ENCODE data around the gene CCNI.
"Not testable (repeated sequence)": the region's sequence is repeated elsewhere in the genome, so short reads cannot be mapped to it uniquely, and the experiment has no call there.

CCNI gene

GRCh38 chr4:77037736-77038135, 38.1 kb downstream of the CCNI start:
- DNase-seq: peak; percentile 16

DNA sequence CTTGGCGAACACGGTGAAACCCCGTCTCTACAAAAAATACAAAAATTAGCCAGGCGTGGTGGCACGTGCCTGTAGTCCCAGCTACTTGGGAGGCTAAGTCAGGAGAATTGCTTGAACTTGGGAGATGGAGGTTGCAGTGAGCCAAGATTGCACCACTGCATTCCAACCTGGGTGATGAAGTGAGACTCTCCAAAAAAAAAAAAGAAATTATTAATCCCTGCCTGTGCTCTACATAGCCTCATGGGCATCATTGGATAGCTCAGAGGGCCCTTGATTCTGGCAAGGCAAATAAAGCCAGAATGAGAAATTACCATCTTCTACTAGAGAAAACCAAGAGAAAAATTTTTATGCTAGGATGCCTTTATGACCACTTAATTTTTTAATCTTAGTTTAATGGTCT, 38.6 kb downstream of the CCNI start:
- not testable (repeated sequence) for DNase-seq

DNA sequence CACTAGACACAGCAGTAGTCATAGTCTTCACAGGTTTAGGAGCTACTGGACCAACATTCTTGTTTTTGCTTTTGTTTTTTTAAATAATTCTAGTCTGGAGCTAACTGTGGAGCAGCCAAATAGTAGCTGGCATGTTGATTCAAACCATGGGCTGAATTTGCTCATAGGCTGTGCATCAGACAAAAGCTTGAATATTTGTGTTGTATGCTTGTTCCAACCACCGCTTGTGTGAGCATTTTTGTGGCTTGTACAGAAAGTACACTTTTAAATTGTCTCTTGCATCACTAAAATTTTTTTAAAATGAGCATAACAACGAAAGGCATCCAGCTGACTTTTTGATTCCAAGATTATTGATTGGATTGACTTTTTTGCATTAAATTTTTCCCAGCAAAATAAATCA, 39.6 kb downstream of the CCNI start:
- DNase-seq: peak; percentile 77

DNA sequence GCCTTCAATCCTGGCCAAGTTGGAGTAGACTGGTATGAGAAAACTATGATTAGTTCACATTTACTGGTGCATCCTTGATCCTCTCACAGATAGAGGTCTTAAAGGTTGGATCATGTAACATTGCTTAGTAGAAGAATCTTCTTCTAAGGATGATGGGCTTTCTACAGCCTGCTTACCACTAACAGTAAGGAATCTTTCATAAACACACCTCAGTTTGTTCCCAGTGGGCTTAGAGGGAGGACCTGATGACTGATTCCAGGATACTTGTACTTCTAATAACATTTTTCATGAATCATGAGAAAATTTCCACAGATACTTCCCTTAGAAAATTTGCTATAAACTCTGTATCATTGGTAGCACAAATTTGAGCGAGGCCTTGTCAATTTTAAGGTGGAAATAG, 40.6 kb downstream of the CCNI start:
- no peak for DNase-seq

DNA sequence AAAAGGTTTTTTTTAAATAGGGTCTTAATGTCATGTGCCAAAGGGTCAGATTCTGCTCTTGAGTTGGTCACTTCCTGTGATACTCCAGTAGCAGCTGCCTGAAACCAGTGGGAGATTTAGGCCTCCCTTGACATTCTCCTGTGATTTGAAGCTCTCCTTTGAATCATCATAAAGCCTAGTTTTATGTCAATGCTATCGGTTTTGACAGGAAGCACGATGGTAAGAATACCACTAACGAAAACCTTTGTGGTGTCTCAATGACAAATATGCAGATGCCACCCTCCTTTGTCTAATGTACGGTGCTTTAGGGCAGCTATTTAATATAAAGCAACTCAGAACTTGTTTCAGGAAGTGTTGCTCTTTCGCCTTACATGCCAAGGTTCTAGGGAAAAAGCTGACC, 44.2 kb downstream of the CCNI start:
- no peak for DNase-seq

DNA sequence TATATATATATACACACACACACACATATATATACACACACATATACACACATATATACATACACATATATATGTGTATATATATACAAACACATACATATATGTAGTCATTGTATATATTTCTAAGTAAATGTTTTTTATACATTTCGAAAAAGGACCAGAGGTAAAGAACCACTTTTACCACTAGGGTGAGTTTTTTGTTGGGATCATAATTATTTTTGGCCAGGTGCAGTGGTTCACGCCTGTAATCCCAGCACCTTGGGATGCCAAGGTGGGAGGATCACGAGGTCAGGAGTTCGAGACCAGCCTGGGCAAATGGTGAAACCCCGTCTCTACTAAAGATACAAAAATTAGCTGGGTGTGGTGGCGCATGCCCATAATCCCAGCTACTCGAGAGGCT, 46.0 kb downstream of the CCNI start:
- DNase-seq: not testable (repeated sequence)

- no peak for DNase-seq
These were observed 47.5 kb downstream of the CCNI start for GRCh38 chr4:77028246-77028645.

GRCh38 chr4:77026322-77026704, 49.5 kb downstream of the CCNI start:
- no peak for DNase-seq

- peak; percentile 48 for DNase-seq
These were observed 50.0 kb downstream of the CCNI start for GRCh38 chr4:77025643-77026321.

GRCh38 chr4:77023920-77024319, 51.9 kb downstream of the CCNI start:
- DNase-seq: no peak

DNA sequence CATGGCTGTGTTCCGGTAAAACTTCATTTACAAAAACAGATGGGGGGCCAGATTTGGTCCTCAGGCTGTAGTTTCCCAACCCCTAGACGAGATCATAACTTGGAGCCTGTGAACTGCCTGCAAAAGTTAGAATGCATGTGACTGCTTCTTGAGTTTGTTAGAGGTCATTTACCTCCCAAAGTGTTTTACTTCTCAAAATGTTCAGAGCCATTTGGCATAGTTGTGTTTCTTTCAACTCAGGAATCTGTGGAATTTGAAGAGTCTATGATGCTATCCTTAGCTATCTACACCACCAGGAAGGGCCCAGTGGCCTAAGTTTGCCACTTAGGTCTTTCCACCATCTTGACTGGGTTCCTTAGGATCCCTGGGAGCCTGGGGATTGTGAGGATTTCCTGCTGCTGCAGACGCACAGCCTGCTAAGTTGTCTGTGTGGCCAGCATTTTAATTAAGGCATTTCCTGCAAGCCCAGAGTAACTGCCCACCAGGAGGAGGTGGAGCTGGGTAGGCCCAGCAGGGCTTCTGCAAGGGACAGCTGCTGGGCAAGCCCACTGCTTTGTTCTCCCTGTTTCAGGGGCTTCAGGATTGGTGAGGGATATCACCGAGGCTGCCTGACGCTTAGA, 53.1 kb downstream of the CCNI start:
- peak; percentile 35 for DNase-seq

GRCh38 chr4:77021614-77022089, 54.1 kb downstream of the CCNI start:
- DNase-seq: no peak

DNA sequence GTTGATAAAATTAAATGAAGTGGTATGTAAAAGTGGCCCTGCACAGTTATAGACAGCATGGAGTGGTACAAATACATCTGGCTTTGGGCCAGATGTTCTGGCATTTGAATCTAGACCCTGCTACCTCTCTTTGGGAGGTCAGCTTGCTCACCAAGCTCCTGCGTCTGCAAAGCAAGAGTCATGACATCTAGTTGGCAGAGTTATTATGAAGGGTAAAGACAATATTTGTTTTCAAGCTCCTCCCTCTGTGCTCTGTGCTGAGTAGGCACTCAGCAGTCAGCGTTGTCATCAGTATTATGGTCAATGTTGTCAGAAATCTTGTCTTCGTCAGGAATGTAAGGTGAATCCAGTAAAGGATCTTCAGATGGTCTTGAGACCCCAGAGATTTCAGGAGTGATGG, 55.8 kb downstream of the CCNI start:
- no peak for DNase-seq

- DNase-seq: peak; percentile 1
These were observed 60.4 kb downstream of the CCNI start for GRCh38 chr4:77015390-77015789.

DNA sequence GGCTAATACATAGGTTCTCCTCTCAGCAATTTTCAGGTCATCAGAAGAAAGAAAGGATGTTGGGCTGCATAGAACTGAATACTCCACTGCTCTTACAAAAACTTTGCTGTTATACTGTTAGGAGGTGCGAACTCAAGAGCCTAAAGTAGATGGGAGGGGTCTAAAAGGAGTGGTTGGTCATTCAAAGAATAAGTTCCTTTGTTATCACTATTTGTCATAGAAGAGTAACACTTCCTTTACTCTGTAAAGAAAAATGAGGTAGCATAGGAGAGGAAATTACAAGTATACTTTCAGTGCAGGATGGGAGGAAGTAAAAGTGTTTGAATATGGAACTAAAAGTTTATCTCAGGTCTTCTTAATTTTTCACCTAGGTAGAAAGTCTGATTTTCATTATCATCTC, 61.5 kb downstream of the CCNI start:
- no peak for DNase-seq

DNA sequence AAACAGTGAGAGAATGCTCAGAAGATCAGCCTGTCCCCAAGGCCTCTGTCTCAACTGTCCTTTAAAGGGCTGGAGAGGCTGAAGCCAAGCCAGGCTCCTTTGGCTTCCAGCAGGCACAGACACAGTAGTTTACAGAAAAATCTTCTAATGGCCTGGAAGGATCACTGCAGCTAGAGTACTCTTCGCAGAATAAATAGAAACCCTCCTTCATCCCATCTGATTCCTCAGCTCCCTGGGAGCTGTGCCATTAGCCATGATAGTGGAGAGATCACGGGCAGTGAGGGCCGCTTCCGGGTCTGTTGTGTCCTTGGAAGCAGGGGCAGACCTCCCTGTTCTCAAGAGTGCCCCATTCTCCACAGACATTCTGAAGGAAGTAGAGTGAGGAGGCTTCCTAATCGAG, 63.1 kb downstream of the CCNI start:
- no peak for DNase-seq

- DNase-seq: peak; percentile 88
These were observed 64.9 kb downstream of the CCNI start for GRCh38 chr4:77010841-77011354.

DNA sequence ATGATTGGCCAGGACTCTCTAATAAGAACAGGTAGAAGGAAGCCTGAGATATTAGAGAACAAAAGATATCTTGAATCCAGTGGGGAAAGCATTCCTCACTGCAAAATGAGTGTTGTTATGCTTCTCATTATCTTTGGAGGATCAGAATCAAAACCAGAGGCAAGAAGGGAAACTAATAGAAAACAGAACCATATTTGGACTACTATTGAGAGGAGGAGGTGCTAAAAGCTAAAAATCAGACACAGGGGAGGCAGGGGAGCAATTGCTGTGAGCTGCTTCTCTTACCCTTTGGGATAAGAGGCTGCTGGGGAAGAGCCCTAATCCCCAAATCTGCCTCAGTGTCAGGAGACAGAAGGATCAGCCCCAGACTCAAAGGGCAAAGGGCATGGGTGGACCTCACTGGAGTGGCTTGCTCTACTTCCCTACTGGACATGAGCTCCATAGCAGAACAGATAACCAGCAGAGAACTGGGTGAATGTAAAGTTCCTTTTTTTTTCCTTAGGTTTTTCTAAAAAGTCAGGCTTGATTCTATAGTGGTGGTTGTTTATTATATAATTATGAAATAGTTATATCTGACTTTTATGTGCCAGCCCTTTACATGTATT, 66.2 kb downstream of the CCNI start:
- DNase-seq: no peak

- DNase-seq: peak; percentile 79
These were observed 68.2 kb downstream of the CCNI start for GRCh38 chr4:77007358-77008230.

DNA sequence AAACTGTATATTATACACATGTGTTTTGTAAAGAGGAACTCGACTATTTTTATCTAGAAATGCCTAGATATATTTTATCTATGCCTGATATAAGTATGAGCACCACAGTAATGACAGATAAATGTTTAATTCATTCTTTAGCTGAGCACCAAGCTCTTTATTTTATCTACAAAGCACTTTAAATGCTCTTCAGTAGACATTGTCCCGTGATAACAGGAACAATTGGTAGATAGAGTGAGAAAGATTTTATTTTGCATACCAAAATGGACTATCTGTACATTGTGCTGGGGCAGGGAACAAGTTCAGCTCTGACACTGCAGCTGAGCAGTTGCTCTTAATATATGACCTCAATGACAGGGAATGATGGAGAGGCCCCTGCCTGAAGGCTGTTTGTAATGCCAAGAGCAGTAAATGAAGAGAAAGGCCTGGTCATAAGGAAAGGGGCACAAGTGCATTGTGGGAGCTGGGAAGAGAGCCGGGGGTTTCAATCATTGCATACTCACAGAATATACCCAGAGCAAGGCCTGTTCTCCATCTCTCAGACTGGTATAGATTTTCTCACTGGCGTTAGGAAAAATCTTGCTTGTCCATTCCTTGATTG, 68.9 kb downstream of the CCNI start:
- peak; percentile 1 for DNase-seq

GRCh38 chr4:77003400-77003799, 72.4 kb downstream of the CCNI start:
- peak; percentile 69 for DNase-seq

DNA sequence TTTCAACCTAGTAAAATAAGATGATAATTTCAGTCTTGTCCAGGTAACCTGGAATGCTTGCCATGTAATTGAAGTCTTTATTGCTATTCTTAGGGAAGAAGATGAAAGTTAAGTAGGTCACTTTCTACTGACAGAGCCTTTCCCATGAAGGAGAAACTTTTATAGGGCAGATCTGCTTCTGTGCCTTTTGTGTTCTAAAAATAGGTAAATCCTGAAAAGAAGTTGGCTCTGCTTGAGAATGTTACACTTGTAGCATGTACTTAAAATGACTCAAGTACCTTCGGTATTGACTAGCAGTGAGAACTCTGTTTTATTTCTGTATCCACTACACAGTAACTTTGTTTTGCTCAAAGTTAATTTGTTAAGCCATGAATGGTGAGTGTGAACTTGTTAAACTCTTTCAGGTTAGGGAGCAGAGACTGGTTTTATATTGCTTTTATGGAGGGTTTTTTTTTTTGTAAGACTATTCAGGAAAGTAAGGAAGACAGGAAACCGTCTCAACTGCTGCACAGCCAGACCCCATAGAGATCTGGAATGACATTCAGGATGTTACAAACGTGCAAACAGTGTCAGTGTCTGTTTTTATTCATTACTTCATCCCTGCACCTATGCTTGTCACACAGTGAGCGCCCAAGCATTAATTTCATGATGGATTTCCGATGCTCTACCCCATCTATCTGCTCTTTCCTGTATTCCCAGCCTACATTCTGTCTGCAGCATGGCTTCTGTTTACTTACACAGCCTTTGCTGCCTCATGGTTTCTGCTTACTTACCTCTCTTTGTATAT, 73.3 kb downstream of the CCNI start:
- DNase-seq: peak; percentile 31
